SK-N-MC (cell line): Measurements from ENCODE around the gene RAC3.

Experiments
- EZH2 ChIP-seq: fragments of 200-600 bp; sonication (generic); IDR thresholded peaks from one replicate; pipeline ENCODE4 v1.6.1; 2017; ENCODE audit warnings: antibody characterized with exemption
- FOXP2 ChIP-seq: optimal IDR thresholded peaks from 2 replicates; pipeline ENCODE3; 2011; ENCODE audit warnings: mild to moderate bottlenecking, moderate library complexity; ENCODE audit not compliant: insufficient read depth; ENCODE audit errors: extremely low read length, control extremely low read depth

- TF ChIP-seq EZH2 (no peak), FOXP2 (no peak)
Measured at GRCh38 chr17:82037092-82037888, 5.8 kb downstream of the RAC3 start, which contains the start of gene DCXR.
